ENCODE measurements around the gene LTB4R2.

DNA sequence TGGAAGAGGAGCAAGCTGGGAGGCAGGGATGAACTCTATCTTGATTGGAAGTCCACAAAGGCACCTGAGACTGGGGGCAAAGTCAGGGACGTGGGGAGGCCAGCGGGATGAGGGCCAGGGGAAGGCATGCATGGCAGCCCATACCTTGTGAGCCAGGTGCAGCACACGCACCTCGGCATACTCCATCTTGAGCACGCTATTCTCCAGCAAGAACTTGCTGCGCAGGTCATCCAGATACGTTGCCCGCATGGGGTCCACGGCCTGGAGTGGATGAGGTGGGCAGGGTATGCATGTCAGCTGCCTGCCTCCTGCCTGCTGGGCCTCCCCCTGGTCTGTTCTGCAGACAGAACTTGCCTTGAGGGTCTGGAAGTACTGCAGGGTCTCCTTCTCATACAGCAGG is 42.4 kb upstream of the LTB4R2 start:
- no peak for TF ChIP-seq CTCF (IDR thresholded peaks at IDR 0.05; ENCODE audit: low read length)
- TF ChIP-seq EZH2 (optimal IDR thresholded peaks at IDR 0.05; ENCODE audit: low read depth, low read length): no peak

Measured in MM.1S (cell line).